ENCODE measurements around the gene POU4F3.
"Not testable (repeated sequence)": the region's sequence is repeated elsewhere in the genome, so short reads cannot be mapped to it uniquely, and the experiment has no call there.

The POU4F3 gene, protein sequence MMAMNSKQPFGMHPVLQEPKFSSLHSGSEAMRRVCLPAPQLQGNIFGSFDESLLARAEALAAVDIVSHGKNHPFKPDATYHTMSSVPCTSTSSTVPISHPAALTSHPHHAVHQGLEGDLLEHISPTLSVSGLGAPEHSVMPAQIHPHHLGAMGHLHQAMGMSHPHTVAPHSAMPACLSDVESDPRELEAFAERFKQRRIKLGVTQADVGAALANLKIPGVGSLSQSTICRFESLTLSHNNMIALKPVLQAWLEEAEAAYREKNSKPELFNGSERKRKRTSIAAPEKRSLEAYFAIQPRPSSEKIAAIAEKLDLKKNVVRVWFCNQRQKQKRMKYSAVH

DNA sequence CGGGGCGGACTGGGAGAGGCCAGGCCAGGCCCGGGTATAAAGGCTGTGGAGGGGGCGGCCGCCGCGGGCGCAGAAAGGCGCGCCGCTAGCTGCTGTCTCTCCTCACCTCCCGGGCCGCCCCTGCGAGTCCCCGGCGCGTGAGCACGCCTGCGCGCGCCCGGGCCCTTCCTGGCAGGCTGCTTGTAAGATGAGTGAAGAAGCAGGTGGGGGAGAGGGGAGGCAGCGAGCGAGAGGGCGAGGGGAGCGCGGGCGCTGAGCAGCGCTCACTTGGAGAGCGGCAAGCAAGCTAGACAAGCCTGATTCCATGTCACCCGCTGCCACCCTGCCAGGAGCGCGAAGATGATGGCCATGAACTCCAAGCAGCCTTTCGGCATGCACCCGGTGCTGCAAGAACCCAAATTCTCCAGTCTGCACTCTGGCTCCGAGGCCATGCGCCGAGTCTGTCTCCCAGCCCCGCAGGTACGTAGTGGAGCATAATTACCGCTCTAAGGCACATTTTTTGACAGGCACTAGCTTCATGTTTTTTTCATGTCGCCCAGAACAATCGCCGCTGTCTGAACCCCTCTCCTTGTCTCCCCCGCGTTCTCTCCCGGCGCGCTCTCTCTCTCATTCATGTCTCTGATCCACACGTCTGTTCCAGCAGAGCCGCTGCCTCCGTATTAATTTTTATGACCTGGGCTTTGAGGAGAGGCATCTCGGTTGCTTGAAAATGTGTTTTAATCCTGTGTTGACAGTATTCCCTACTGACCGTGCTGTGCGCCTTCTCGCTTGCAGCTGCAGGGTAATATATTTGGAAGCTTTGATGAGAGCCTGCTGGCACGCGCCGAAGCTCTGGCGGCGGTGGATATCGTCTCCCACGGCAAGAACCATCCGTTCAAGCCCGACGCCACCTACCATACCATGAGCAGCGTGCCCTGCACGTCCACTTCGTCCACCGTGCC, at the start of gene POU4F3:
TSS of gene POU4F3 (plus strand) at position 66 of the 941 bp plus-strand sequence. CDS start at position 340, 274 bp downstream.
- peak; percentile 64 for DNase-seq

DNA sequence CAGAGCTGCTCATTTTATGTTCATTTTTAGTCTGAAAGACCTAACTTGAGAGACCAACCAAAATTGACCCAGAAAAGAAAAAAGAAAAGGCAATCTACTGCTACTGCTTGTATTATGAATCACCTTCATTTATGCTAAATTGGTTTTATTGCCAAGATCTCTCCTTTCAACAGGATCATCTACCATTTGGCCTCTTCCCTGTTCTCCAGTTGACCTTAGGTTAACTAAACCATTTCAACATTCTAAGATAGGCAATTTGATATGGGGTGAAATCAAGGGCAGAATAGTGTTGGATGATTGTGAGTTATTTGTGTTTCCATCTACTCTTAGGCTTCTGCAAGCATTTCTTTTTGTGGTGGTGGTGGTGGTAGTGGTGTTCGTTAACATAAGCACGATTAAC, 48.3 kb upstream of the POU4F3 start:
- no peak for DNase-seq

DNA sequence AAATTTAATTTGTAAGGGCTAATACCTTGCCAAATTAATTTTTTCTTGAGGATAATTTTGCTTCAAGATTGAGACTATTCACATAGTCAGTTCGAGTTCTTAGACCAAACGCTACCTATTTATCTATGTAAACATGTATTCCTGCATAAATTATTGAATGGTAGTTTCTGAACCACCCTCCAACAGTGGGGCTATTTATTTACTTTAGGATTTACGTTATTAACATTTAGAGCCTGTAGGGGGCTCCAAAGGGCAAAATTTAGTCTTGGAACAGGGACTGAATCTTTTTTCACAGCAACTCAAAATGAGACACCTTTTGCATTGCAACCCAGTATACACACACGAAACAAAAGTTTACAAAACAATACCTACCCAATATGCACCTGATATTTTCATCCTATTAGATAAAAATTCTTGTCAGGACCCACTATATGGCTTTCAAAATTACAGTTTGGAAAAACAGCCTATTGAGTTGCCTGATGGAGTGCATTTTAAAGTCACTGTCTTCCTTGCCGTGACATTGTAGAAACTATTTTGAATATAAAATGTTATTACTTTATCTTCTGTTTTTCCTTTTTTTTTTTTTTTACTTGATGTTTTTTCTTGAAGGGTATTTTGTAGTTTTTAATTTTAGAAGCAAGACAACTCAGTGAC, 47.1 kb upstream of the POU4F3 start:
- DNase-seq, result no peak

DNA sequence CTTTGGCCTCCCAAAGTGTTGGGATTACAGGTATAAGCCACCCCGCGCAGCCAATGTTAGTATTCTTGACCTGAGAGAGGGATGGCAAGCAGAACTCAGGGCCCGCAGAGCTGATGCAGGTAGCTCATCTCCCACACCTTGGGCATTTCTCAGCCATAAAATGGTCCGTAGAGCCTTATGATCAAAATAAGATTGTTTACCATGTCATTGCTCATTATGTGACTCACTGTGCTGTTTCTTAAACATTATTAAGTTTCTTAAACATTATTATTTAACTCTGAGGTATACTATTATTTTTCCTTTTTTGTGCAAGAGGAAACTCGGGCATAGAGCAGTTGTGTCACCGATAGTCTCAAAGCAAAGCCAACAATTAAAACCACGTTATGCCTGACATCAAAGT, 42.4 kb upstream of the POU4F3 start:
- no peak for DNase-seq

DNA sequence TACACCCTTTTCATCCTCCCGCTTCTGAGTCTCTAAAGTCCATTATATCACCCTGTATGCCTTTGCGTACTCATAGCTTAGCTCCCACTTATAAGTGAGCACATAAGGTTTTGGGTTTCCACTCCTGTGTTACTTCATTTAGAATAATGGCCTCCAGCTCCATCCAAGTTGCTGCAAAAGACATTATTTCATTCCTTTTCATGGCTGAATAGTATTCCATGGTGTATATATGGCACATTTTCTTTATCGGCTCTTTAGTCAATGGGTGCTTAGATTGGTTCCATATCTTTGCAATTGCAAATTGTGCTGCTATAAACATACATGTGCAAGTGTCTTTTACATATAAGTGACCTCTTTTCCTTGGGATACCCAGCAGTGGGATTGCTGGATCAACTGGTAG, 39.7 kb upstream of the POU4F3 start:
- not testable (repeated sequence) for DNase-seq

DNA sequence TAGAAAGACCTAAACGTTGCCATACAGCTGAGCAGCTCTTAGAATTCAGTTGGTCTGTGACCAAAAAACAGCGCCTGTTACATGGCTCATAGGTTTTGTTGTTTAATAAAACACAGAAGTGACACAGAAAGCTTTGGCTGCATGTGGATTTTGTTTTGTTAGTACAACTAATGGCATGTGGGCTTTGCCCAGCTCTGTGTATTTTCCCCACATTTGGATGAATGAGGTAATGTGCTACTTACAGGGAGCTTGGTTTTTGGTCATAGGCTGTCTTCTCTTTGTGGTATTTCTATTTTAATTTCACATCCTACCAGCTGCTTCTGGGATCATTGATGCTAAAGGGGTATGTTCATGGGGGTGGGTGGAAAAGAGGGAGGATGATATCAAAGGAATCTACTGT, 37.0 kb upstream of the POU4F3 start:
- no peak for DNase-seq

DNA sequence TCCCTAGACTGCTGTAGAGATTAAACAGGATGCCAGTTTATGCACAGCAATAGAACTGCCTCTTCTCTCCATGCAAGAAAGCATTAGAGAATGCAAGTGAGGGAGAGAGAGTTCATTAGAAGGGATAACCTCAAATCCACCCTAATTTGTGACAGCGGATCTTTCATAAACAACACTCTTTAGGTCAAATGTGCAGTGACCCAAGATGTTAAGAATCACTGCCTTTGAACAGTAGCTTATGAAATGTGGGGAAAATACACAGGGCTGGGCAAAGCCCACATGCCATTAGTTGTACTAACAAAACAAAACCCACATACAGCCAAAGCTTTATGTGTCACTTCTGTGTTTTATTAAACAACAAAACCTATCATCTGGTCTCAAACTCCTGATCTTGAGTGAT, 36.2 kb upstream of the POU4F3 start:
- DNase-seq, result no peak

DNA sequence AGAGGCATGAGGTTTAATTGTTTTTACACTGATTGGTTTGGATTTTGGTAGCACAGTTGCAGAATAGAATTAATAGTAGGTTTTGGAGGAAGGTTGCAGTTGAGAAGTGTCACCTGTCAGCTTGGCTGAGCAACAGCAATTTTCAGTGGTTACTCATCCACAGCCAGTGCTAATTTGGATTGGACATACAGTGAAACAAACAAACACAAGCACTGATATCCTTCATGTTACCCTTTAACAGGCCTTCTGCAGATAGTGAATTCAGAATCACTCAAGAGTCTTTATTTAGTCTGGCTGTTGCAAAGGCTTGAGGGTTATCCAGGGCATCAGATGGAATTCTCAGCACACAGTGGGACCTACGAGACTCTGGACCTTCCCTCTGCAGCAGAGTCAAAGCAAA, 31.8 kb upstream of the POU4F3 start:
- no peak for DNase-seq

DNA sequence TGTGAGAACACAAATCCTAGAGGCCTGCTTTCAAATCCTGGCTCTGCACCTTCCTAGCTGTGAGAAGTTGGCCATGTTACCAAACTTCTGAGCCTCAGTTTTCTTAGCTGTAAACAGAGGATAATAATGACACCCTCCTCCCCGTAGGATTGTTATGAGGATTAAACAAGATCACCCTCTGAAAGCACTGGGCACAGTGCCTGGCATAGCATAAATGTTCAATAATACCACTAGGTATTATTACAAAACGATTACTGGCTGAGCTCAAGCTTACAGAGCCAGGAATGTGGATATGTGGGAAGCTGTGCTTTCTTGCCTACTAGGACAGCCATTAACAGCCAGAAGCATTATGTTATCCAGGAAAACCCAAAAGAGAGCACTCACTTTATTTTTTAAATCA, 30.8 kb upstream of the POU4F3 start:
- DNase-seq, result no peak

DNA sequence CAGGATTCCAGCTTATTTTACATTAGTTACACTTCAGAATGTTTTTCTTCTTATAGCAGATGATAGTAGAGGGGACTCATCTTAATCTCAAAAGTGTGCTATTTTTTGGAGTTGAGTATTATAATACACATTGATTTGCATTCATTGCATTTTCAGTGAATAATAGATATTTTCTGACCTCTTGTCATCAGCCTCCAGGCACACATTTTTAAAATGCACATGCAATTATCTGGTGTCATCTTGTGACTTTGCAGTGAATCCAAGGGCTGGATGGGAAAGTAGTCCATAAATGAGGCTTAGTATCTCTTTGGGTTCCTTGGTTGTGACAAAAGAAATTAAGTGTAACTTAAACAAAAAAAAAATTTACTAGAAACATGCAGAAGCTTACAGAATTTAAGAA, 28.1 kb upstream of the POU4F3 start:
- DNase-seq, result no peak

DNA sequence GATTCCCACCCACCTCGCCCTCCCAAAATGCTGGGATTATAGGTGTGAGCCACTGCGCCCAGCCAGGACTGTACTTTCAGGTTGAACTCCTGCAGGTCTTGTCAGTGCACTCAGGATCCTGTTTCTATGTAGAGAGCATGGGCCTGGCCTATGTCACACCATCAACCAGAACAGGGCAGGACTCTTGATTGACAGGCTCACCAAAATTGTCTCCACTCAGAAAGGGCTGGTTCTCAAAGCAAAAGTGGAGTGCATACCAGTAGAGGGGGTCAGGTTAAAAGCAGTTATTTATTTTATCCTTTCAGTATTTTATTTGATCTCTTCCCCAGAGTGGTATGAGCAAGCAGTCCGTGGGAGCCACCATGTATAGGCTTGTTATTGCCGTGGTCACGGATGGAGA, 27.4 kb upstream of the POU4F3 start:
- DNase-seq, result no peak

DNA sequence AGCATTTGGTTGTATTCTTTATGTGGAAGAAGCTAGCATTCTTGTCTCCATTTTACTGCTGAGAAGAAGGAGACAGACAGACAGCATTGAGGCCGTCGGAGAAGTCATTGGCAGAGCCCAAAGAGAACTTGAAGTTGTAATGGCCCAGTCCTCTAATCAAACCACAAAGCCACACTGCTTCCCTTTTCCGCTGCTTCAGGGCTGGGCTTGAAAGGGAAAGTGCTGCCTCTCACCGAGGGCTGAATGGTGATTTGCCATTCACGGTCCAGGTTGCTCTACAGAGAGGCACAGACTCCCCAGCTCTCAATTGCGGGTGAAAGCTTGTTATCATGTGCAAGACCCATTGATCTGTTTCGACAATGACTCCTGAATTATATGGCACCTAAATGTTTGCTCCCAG, 25.6 kb upstream of the POU4F3 start:
- no peak for DNase-seq

DNA sequence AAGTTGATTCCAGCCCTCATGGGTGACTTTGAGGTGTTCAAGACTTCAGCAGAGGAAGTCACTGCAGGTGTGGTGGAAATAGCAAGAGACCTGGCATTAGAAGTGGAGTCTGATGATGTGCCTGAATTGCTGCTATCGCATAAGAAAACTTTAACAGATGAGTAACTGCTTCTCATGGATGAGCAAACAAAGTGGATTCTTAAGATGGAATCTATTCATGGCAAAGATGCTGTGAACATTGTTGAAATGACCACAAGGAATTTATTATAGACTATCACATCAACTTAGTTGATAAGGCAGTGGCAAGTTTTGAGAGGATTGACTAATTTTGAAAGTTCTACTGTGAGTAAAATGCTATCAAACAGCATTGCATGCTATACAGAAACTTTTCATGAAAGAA, 17.1 kb upstream of the POU4F3 start:
- DNase-seq, result no peak

DNA sequence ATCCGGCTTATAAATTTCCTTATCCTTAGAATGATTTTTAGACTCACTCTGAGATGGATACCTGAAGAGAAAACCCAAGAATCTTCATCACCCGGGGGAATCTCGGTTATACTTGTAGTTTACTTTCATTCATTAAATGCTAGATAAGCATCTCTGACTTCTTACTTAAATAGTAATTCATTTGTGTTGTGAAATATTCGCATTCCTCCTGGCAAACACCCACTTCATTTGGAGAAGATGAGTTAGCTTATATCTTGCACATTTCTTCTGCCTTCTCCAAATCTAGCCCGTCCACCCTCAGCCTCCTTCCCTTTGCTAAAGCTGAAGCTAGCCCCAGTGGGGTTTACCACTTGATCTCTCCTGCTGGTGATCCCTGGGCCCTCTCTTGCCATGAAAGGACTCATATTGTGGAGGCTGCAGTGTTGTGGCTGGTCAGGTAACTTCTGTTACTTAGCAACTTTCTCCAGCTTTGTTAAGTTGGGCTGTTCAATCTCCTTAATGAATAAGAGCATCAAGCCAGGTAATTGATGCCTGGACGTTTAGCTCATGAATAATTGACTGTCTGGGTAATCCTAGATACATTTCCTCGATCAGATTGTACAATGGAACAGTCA, 11.3 kb upstream of the POU4F3 start:
- no peak for DNase-seq

DNA sequence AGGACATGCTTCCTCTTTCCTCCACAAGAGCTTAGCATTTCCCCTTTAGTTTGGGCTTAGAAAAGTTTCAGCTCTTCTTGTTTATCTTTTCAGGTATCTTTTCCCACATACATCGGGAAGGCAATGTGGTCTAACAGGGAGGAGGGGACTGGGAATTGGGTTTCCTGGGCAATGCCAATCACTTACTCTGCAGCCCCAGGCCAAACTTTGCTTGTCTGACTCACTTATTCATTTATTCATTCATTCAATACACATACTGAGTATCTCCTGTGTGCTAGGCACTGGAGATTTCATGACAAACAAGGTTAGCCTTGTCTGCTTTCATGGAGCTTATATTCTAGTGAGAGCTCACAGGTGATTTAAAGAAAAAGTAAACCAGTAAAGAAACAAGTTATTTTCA, 10.7 kb upstream of the POU4F3 start:
- no peak for DNase-seq

DNA sequence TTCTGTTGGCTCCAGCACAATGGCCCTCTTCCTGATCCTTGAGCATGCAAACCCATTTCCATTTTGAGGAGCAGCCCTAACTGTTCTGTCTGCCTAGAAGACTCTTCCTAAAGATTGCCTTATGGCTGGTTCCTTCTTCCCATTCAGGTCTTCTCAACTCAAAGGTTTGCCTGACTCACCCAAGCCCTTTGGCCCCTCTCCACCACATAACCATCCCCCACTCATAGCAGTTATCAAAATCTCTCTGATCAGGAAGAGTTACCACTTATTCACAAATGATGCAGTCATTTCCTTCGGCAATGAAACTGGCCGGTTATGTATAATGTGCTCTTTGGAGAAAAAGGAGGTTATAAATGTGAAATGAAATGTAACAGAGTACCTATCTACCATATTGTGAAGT, 8.9 kb upstream of the POU4F3 start:
- DNase-seq, result no peak

DNA sequence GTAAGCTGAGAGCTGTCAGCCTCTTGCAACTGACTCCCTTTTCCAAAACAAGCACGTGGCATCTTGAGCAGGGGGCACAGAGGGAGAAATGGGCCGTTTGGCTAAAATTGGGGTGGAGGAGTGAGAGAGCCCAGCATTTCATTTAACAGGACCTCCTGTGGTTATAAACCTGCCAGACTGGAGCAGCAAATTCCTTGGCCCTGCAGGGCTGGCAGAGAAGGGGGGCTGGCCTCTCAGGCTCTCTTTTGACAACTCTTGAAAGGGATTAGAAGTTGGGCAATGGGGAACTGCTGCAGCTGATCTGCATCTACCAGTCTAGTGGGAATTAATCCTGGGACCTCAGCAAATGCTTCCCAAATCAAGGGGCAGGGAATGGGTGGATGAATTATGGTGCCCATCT, 7.2 kb upstream of the POU4F3 start:
- DNase-seq, result no peak

DNA sequence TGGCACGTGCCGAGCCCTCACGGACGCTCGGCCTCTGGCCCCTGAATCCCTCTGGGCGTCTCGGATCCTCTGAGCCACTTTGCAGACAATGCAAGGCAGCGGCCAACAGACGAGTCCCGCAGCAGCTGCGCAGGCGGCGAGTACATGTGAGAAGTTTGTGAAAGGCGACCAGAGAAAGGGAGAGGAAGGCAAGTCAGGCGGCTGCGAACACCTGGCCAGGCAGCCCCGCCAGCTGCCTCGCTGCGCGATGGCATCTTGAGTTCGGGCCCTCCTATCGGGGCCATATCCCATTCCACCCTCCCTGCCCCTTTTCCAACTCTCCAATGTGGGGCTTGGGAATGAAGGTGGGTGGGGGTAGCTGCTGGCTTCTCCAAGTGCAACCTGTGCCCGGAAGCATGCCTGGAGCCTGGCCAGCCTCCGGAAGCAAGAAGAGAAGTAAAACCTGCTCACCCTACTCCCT, 4.5 kb upstream of the POU4F3 start:
- peak; percentile 57 for DNase-seq

DNA sequence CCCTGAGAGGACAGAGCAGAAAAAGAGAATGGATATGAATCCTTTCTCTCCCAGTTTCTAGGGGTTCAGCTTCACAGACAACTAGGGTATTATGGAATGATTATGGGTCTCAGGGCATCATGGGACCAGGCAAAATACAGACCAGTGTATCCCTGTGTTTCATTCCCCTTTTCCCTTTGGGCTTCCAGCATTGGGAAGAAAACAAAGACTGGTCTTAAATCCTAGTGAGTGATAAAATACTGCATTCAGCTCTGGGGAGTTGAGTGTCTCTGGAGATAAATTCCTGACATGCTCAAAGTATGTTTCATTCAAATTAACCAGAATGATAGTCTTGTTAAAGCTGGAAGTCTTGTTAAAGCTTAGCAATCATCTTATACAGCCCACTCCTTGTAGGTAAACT, 2.4 kb upstream of the POU4F3 start:
- DNase-seq, result no peak

DNA sequence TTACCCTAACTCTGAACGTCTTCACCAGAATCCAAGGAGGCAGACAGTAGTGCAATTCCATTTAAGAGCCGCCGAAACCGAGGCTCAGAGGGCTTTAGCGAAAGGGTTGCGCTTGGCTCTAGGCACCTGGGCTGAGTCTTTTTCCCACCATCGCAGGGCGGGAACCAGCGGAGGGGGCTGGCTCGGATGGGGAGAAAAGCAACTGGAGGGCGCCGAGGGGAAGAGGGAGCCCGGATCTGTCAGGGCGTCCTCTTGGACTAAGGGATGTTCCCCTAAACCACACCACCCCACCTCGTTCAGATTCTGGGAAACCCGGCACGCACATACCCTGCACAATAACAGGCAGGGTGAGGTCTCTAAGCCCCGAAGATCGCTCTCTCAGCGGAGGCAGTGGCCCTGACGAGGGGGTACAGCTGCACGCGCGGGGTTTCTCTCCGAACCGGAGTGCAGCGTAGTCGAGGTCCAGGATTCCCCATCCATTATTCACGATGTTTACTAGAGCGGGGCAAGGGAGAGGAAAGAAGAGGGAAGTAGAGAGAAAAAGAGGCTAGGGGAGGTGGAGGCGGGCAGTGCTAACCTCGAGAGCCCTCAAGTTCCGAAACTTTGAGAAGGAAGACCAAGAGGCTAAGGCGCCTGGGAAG, 1.3 kb upstream of the POU4F3 start:
- no peak for DNase-seq

DNA sequence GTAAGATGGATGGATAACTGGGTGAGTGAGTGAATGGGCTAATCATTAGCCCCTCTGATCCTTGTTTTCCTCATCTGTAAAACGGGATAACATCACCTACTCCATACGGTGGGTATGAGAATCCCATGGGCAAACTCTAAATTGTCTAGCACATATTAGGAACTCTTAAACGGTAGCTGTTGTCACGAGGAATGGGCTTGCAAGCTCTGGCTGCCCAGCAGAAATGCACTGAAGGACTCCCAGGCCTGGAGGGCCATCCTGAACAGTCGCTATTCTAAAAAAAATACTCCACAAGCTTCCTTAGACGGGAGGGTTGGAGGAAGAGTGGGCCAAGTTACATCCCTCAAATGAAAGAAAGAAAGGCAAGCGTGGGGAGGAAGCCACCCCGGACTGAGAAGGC, 711 bp upstream of the POU4F3 start:
- DNase-seq, result no peak

DNA sequence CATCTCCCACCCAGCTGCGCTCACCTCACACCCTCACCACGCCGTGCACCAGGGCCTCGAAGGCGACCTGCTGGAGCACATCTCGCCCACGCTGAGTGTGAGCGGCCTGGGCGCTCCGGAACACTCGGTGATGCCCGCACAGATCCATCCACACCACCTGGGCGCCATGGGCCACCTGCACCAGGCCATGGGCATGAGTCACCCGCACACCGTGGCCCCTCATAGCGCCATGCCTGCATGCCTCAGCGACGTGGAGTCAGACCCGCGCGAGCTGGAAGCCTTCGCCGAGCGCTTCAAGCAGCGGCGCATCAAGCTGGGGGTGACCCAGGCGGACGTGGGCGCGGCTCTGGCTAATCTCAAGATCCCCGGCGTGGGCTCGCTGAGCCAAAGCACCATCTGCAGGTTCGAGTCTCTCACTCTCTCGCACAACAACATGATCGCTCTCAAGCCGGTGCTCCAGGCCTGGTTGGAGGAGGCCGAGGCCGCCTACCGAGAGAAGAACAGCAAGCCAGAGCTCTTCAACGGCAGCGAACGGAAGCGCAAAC, 1.1 kb downstream of the POU4F3 start:
- DNase-seq, result no peak
